GM21515 (cell line): ENCODE measurements around the gene TEKT5.

Source experiments
- ATAC-seq: cut with Tn5 transposase; IDR thresholded peaks from one replicate; pipeline ENCODE4 v1.9.1; 2021; ENCODE audit not compliant: unreplicated experiment

The TEKT5 gene

DNA sequence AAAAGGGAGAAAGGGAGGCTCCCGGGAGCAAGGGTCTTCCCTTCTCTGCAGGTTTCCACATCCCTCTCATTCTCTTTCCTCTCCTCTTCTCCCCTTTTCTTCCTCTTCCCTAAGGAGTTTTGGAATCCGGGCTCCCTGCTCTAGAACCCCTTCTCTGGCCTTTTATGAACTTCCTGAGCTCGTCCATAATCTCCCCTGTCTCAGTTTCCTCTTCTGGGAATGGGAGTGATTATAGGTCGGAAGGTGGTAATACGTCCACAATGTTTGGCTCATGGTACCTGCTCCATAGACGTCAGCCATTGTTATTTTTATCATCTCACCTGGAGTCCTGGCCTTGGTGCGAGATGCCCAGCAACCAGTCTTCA is 113.9 kb downstream of the TEKT5 start:
- no peak for ATAC-seq

DNA sequence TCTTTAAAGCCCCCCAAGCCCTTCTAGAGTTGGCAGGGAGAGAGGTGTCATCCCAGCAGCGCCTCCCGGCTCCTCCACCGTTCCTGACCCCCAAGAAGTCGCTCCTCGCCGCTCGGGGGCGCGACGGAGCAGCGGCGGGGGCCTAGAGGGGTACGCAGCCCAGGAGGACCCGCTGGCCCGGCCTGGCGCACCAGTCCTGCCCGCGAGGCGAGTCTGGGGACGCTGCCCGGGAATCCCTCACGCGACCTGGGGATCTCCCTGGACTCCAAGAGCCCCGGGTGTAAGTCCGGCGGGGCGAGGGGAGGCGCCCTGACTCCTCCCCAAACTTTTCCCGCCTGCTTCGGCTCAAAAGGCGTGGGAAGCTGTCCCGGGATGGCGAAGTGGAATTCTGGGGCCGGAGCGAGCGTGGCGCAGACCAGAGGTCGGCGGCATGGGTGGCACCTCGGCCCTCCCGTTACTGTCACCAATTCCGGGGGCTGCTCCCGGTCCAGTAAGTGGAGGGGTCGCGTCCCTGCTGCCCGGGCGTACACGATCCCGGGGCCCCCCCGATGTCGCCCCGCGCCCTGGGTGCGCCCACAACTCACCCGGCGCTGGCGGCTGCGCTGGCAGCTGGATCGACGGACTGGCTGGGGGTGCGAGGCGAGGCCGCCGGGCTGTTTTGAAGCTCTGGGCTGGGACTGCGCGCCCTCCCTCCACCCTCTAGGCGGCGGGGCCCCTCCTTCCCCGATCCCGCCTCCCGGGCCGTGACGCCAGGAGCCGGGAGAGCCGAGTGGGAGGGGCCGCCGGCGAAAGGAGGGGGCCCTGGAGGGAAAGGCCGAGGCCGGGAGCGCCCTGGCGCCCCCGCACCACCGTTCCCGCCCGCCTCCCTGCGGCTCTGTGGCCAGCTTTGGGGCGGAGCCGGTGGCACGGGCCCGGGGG is 114.5 kb downstream of the TEKT5 start, which contains the start of gene EMP2:
TSS of gene EMP2 (minus strand) at position 634 of the 918 bp plus-strand sequence. CDS start 32,981 bp downstream, outside the sequence.
- ATAC-seq = no peak

- no peak for ATAC-seq
Measured at GRCh38 chr16:10579575-10579964, 115.2 kb downstream of the TEKT5 start.

- no peak for ATAC-seq
Measured at GRCh38 chr16:10578474-10579316, 116.0 kb downstream of the TEKT5 start.
